ENCODE data around the gene WIZ. TPM values are rescaled to one million over a fixed set of nuclear protein-coding genes. Genes with fewer than 3 reads are reported as not detected.

Gene WIZ
- total RNA-seq, 1 experiment from 2014 or later: 11.6 TPM

DNA sequence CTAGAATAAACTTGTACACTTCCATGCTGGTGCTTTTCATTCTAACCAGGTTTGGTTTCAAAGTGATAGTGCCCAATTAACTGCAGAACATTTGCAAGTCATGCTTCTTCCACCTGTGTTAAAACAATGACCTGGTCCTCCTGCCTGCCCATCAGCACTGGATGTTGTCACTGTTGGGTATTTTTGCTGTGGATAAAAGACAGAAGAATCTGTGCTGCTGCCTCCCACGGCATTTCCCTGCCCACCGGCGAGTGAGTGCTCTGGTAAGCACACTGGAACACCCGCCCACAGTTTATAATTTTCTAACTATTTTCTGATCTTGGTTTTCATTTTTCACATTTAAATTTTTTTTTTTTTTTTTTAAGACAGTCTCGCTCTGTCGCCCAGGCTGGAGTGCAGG, 67.9 kb downstream of the WIZ start:
- Histone ChIP-seq H3K27ac (no peak overlapping the region), H3K9me3 (replicated peaks) (no peaks in the 10 kb centered on the region), H3K4me1 (replicated peaks) (peaks cover 23% of the 10 kb centered on the region), H3K27me3 (replicated peaks) (no peaks in the 10 kb centered on the region), H3K4me3 (no peak overlapping the region), H3K36me3 (peaks cover 42% of the 10 kb centered on the region)
- DNase-seq (ENCODE audit: low read depth in 1 of 2, low spot score in 2 of 2): no peak

DNA sequence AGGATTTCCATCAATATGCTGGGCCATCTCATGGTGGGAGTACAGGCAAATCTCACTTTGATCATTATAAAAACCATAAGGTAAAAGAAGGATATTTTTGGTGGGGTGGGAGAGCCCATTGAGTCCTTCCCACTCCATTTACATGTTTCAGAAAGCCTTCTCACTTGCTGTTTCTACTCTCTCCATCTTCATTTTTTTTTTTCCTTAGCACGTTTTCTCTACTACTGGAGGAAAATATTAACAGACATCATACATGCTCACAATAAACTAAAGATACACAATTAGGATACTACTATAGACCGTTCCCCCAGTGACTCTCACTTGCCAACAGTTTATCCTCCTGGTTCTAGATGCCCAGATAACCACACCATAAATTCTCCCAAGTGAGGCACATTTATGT, 68.3 kb downstream of the WIZ start:
- Histone ChIP-seq H3K4me1 (replicated peaks) (peaks cover 26% of the 10 kb centered on the region), H3K4me3 (no peak overlapping the region), H3K9me3 (replicated peaks) (no peaks in the 10 kb centered on the region), H3K27ac (no peak overlapping the region), H3K36me3 (peaks cover 42% of the 10 kb centered on the region), H3K27me3 (replicated peaks) (no peaks in the 10 kb centered on the region)
- DNase-seq (ENCODE audit: low read depth in 1 of 2, low spot score in 2 of 2): no peak

GRCh38 chr19:15379999-15380647, 69.6 kb downstream of the WIZ start:
- Histone ChIP-seq H3K27me3 (replicated peaks) (no peaks in the 10 kb centered on the region), H3K27ac (peak overlapping the region; percentile 36), H3K4me3 (peak overlapping the region; percentile 97), H3K9me3 (replicated peaks) (no peaks in the 10 kb centered on the region), H3K4me1 (replicated peaks) (peaks cover 26% of the 10 kb centered on the region), H3K36me3 (peaks cover 46% of the 10 kb centered on the region)
- no peak for DNase-seq (ENCODE audit: low read depth in 1 of 2, low spot score in 2 of 2)

DNA sequence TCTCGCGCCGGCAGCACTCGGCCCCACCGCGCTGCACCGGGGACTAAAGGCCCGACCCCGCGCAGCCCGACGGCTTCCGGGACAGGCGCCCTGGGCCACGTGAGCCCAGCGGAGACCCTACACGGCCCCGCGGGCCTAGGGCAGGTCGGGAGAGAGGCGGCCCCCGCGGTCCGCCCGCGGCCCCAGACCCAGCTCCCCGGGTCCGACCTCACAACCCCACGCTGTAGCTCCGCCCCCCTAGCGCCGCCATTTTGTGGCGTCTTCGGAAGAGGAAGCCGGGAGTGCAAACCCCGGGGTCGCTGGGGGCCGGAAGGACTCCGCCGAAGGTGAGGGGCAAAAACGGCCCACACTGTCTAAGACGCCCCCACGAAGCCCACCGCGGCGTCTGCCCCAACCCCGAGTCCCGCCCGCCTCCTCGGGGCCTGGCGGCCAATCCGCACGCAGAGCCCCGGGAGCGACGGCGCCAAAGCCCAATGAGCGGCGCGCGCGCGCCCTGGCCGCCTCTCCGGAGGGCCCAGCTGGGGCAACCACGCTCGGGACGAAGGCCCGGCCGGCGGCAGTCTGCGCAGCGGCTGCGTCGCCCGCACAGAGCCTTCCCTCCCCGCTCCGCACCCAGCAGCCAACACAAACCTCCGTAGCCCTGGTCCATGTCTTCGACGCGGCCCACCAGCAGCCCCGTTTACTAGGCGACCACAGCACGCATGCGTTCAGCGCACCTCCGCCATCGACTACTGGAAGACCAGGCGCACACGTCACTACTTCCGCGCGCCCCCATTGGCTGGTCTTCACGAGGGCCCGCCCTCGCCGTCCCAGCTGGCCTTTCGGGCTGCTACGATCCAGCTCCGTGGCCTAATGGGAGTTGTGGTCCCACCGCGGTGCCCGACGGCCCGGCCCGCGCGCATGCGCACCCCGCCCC, 70.4 kb downstream of the WIZ start, which contains the start of gene AKAP8:
AKAP8 (minus strand) TSS at position 705 of the 916 bp plus-strand sequence; CDS start at position 649, 56 bp downstream.
- Histone ChIP-seq H3K4me3 (peak within 1 kb of the TSS; percentile 97), H3K27ac (peak within 1 kb of the TSS; percentile 93), H3K27me3 (replicated peaks) (no peaks in the 10 kb centered on the region), H3K4me1 (replicated peaks) (peaks cover 26% of the 10 kb centered on the region), H3K9me3 (replicated peaks) (no peaks in the 10 kb centered on the region), H3K36me3 (peaks cover 54% of the 10 kb centered on the region)
- DNase-seq (ENCODE audit: low read depth in 1 of 2, low spot score in 2 of 2): peak; percentile 98 to 99

DNA sequence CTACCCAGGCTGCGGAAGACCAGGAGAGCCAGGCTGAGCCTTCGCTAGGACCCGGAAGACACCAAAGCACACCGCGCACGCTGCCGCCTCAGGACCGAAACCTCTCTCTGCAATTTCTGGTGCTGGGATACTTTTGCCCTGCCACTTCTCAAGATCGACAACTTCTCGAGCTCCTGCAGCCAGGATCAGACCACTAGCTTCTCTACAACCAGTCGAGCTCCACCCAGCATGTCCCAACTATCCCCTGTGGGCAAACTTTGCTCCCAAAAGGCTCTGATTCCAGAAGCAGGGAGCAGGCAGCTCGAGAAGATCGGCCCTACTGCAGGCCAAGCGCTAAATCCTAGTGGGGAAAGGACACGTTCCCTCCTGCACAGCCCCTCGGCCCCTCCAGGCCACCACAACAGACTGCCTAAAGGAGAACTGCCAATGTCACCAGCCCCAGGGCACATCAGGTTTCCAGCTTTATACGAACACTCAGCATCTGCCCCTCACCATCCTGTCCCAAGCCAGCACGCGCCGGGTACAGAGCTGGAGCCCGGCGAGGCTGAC, 71.1 kb downstream of the WIZ start:
- no peaks in the 10 kb centered on the region for H3K9me3 ChIP-seq (replicated peaks)
- DNase-seq (ENCODE audit: low read depth in 1 of 2, low spot score in 2 of 2): peak in 1 of 2 experiments; percentile 59
- H3K4me3 ChIP-seq: peak overlapping the region; percentile 97
- peaks cover 61% of the 10 kb centered on the region for H3K36me3 ChIP-seq
- peaks cover 26% of the 10 kb centered on the region for H3K4me1 ChIP-seq (replicated peaks)
- H3K27me3 ChIP-seq (replicated peaks): no peaks in the 10 kb centered on the region
- peak overlapping the region; percentile 93 for H3K27ac ChIP-seq

DNA sequence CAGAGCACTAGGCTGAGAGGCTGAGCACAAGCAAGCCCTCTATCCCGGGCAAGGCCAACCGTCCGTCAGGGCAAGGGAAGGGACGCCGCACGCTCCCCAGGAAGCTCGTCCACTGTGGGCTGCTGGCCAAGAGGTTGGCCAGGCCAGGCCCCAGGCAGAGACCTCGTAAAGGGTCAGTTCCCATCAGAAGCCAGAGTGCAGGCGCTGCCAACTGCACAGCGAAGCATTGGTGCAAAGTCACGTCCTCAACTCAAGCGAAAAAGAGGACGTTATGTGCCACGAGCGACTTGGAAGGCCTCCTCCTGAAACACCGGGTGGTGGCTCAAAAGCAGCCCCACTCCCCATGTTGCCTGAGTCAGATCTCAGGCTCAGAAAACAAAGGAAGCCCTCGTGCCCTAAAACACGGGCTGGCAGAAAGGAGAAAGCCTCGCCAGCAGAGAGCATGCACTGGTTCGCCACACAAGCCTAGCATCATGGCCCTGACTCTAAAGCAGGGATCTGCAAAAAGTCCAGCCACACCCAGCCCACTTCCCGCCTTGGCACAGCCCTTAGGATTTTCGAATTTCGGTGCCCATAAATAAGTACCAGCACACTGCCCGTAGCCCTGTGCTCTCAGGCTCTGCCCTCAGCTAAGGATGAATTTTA, 74.8 kb downstream of the WIZ start:
- H3K4me1 ChIP-seq (replicated peaks): peaks cover 18% of the 10 kb centered on the region
- H3K27ac ChIP-seq: no peak overlapping the region
- no peak overlapping the region for H3K4me3 ChIP-seq
- no peaks in the 10 kb centered on the region for H3K27me3 ChIP-seq (replicated peaks)
- H3K36me3 ChIP-seq: peaks cover 75% of the 10 kb centered on the region
- no peaks in the 10 kb centered on the region for H3K9me3 ChIP-seq (replicated peaks)
- no peak for DNase-seq (ENCODE audit: low read depth in 1 of 2, low spot score in 2 of 2)

DNA sequence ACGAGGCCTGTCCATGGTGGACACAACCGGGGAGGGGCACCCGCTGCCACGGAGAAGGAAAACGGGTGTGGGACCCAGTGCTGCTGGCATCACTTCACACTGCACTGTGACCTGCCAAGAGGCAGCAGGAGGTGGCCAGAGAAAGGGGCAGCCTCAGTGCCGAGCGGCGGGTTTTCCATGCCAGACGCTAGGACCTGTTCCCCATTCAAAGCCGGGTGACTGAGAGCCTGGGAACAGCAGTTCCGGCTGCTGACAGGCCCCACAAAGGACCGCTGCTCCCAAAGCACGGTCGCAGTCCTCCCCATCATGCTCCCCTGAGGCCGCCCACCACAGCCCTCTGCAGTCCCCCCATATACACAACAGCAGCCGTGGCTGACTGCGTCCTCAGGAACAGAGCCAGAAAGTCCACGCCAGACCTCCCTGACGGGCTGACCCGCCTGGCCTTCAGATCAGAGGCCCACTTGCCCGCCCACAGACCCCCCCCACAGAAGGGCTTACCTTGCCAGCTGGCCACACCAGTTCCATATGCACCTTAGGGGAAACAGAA, 75.6 kb downstream of the WIZ start:
- peaks cover 77% of the 10 kb centered on the region for H3K36me3 ChIP-seq
- H3K27ac ChIP-seq: no peak overlapping the region
- H3K27me3 ChIP-seq (replicated peaks): no peaks in the 10 kb centered on the region

DNA sequence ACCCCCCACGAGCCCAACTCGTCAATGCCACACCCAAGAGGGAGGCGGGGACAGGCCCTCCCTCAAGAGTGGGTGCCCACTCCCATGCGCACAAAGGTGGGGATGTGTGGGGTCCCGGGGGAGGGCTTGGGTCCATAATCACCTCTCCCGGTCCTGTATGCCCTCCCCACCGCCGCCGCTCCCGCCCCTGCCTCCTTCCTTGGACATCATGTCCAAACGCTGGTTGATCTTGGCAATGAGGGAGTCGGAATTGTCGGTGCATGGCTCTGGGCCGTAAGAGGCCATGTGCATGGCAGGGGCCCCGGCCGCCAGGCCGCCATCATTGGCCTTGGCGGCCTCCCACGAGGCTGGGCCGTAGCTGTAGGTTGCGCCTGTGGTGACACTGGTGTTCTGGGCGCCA, 76.1 kb downstream of the WIZ start:
- Histone ChIP-seq H3K27ac (no peak overlapping the region), H3K4me3 (no peak overlapping the region), H3K9me3 (replicated peaks) (no peaks in the 10 kb centered on the region), H3K4me1 (replicated peaks) (peaks cover 18% of the 10 kb centered on the region), H3K27me3 (replicated peaks) (no peaks in the 10 kb centered on the region), H3K36me3 (peaks cover 79% of the 10 kb centered on the region)
- no peak for DNase-seq (ENCODE audit: low read depth in 1 of 2, low spot score in 2 of 2)

More for the DNA sequence above, 75.6 kb downstream of the WIZ start:
- Histone ChIP-seq H3K4me3 (no peak overlapping the region), H3K9me3 (replicated peaks) (no peaks in the 10 kb centered on the region), H3K4me1 (replicated peaks) (peaks cover 18% of the 10 kb centered on the region)
- DNase-seq (ENCODE audit: low read depth in 1 of 2, low spot score in 2 of 2): no peak

GRCh38 chr19:15372891-15373301, 76.9 kb downstream of the WIZ start:
- no peak for DNase-seq (ENCODE audit: low read depth in 1 of 2, low spot score in 2 of 2)
- Histone ChIP-seq H3K27me3 (replicated peaks) (no peaks in the 10 kb centered on the region), H3K27ac (no peak overlapping the region), H3K4me3 (no peak overlapping the region), H3K36me3 (peaks cover 87% of the 10 kb centered on the region), H3K9me3 (replicated peaks) (no peaks in the 10 kb centered on the region), H3K4me1 (replicated peaks) (peaks cover 14% of the 10 kb centered on the region)

DNA sequence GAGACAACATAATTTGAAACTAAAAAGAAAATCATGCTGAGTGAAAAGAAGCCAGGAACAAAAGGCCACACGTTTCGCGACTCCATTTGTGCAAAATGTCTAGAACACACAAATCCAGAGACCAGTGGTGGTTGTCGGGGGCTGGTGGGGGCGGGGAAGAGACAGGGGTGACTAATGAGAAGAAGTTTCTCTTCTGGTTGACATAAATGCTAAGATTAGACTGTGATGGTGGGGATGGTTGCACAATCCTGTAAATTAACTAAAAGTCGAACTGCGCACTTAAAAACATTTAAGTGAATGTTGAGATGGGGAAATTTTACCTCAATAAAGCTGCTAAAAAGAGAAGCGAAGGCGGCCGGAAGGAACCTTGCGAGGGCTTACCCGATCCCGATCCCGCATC, 77.3 kb downstream of the WIZ start:
- Histone ChIP-seq H3K4me3 (no peak overlapping the region), H3K36me3 (peaks cover 91% of the 10 kb centered on the region), H3K27ac (no peak overlapping the region), H3K4me1 (replicated peaks) (peaks cover 10% of the 10 kb centered on the region), H3K27me3 (replicated peaks) (no peaks in the 10 kb centered on the region), H3K9me3 (replicated peaks) (no peaks in the 10 kb centered on the region)
- no peak for DNase-seq (ENCODE audit: low read depth in 1 of 2, low spot score in 2 of 2)

DNA sequence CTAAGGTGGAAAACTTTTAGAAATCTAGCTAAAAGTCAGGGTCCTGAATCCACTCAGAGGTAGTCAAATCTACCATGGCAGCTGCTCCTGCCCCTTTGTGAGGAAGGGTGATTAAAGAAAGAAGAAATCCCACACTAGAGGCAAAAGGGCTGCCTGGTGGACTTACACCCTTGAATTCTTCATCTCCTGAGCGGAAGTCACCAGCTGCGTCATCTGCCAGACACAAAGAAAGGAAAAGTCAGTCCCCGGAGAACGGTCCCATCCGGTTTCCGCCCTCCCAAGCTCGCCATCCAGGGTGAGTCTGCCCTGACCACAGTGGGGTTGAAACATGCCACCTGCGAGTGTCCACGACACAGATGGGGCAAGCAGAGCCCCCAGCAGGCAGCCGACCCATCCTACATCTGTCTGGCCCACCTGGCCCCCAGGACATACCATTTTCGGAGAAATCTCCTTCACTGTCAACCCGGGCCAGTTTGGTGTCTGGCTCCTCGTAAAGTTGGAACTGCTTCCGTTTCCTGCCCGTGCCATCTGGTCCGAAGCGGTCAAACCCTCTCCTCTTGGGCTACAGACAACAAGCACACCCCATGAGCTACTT, 77.9 kb downstream of the WIZ start:
- no peak for DNase-seq (ENCODE audit: low read depth in 1 of 2, low spot score in 2 of 2)
- peaks cover 4% of the 10 kb centered on the region for H3K4me1 ChIP-seq (replicated peaks)
- H3K27ac ChIP-seq: no peak overlapping the region
- peaks cover 94% of the 10 kb centered on the region for H3K36me3 ChIP-seq
- H3K4me3 ChIP-seq: no peak overlapping the region
- H3K27me3 ChIP-seq (replicated peaks): no peaks in the 10 kb centered on the region
- H3K9me3 ChIP-seq (replicated peaks): no peaks in the 10 kb centered on the region

- Histone ChIP-seq H3K36me3 (peaks cover 94% of the 10 kb centered on the region), H3K27me3 (replicated peaks) (no peaks in the 10 kb centered on the region), H3K9me3 (replicated peaks) (no peaks in the 10 kb centered on the region), H3K4me3 (no peak overlapping the region), H3K4me1 (replicated peaks) (no peaks in the 10 kb centered on the region), H3K27ac (no peak overlapping the region)
- DNase-seq (ENCODE audit: low read depth in 1 of 2, low spot score in 2 of 2): no peak
These were observed 78.6 kb downstream of the WIZ start for GRCh38 chr19:15371119-15371518.

All from SJSA1 (cell line).